Kidney glomerular epithelial cell (primary cell): ENCODE data around the gene AKT1S1.
"Not testable (repeated sequence)": the region's sequence is repeated elsewhere in the genome, so short reads cannot be mapped to it uniquely, and the experiment has no call there.

ENCODE experiments used
- DNase-seq: peaks from one replicate; lab custom pipeline; 2025; lab: John Stamatoyannopoulos, UW

The AKT1S1 gene

DNA sequence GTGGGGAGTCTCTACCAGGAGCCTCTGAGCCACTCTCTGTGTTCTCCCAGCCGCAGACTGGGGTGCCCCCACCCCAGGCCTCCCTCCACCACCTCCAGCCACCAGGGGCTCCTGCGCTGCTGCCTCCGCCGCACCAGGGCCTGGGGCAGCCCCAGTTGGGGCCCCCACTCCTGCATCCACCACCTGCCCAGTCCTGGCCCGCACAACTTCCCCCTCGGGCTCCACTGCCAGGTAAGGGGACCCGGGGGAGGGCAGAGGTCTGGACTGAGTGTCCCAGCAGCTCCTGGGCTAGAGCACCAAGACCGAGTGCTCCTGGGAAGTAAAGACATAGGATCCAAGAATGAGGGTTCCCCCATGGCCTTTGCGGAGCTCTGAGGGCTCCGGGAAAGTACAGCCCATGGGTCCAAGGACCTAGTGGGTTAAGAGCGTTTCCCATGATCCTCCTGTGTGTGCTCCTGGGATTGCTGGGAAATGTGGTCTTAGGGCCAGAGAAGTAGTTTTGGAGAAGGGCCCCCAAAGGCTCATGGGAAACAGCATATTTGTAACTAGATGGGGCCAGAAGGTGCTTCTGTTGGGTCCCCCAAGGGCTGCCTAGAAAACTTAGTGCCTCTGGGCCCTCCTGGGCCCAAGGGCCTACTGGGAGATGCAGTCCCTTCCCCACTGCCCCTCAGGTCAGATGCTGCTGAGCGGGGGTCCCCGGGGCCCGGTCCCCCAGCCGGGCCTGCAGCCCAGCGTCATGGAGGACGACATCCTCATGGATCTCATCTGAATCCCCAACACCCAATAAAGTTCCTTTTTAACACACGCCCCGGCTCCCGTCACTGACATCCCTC lies 40.8 kb downstream of the AKT1S1 start:
- DNase-seq, result no peak

DNA sequence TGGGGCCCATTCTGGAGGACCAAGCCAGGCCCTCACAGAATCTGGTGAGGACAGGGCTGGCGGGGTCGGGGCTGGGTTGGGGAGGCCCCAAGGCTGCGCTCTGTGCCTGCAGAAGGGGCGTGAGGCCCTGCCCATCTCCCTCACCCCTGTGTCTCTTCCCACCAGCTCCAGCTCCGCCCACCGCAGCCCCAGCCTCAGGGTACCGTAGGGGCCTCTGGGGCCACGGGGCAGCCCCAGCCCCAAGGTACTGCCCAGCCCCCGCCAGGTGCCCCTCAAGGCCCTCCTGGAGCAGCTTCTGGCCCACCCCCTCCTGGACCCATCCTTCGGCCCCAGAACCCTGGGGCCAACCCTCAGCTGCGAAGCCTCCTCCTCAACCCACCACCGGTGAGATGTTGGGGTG lies 41.6 kb downstream of the AKT1S1 start:
- DNase-seq, result no peak

DNA sequence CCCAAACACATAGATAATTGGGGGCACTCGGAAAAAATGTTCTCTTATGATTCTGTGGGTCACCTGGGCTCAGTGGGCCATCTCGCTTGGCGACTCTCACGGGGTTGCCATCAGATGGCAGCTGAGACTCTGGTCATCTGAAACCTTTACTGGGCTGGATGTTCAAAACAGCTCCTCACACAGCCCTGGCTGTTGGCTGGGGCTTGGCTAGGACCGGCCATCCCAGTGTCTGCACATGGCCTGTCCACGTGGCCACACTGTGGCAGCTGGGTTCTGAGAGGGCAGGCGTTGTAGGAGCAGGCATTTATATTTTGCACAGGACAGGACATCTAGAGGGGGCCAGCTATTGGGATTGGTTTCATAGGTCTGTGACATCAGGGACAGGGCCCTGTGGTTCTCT lies 43.6 kb downstream of the AKT1S1 start:
- DNase-seq, result no peak

DNA sequence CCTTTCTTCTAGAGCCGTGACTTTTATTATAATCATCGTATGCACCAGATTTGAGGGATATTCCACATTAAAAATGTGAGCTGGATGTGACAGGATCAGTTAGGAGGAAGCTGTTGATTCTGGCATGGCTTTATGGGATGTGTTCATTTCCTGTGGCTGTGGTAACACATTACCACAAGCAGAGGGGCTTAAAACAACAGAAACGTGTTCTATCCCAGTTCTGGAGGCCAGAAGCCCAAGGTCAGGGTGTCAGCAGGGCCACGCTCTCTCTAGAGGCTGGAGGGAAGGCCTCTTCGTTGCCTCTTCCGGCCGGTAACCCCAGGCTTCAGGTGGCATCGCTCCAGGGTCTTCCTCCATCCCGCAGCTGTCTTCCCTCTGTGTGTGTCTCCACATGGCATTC lies 44.6 kb downstream of the AKT1S1 start:
- DNase-seq, result no peak

DNA sequence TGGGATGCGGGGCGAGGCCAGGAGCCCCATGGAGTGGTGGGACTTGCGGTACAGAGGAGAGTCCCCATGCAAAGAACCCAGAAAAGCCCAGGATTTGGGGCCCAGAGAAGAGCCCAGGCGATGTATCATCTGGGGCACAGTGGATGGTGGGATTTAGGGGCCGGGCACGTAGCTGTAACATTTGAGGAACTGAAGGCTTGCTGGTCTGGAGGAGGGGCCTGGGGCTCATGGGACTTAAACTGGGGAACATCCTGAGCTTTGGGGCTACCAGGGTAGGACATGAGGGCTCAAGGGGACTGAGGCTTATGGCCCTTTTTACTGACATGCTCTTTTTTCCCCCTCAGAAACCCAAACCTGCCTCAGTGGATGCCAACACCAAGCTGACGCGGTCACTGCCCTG lies 45.6 kb downstream of the AKT1S1 start:
- DNase-seq, result no peak

DNA sequence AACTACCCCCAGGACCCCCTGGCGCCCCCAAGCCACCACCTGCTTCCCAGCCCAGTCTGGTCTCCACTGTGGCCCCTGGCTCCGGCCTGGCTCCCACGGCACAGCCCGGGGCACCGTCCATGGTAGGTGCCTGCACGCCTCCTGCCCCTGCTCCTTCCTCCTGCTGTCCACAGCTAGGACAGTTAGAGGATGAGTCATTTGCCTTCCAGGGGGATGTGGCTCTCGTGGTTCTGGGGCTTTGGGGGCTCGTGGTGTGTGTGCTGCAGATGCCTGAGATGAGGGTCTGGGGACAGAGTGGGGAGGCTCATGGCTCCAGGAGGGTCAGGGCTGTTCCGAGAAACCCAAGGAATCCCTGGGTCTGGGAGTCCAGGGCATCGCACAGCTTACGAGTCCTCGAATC lies 46.4 kb downstream of the AKT1S1 start:
- no peak for DNase-seq

DNA sequence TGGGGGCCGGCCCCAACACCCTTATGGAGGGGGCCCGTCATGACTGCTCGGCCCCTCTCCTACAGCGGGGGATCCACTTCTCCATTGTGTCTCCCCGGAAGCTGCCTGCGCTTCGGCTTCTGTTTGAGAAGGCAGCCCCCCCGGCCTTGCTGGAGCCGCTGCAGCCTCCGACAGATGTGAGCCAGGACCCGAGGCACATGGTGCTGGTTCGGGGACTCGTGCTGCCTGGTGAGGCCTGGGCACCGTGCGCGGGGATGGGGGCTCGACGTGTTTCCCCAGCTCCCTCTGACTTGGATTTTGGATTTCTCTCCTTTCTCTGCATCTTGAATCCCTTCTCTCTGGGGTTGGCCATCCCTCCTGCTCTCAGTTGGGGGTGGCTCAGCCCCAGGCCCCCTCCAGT lies 47.4 kb downstream of the AKT1S1 start:
- DNase-seq, result no peak

DNA sequence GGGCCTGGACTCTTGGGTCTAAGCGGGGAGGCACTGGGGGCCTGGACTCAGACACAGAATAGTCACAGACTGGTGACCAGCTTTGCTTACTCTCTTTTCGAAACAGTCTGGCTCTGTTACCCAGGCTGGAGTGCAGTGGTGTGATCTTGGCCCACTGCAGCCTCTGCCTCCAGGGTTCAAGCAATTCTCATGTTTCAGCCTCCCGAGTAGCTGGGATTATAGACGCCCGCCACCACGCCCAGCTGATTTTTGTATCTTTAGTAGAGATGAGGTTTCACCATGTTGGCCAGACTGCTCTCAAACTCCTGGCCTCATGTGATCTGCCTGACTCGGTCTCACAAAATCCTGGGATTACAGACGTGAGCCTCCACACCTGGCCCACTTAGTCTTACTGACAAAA lies 48.0 kb downstream of the AKT1S1 start:
- DNase-seq, result no peak

DNA sequence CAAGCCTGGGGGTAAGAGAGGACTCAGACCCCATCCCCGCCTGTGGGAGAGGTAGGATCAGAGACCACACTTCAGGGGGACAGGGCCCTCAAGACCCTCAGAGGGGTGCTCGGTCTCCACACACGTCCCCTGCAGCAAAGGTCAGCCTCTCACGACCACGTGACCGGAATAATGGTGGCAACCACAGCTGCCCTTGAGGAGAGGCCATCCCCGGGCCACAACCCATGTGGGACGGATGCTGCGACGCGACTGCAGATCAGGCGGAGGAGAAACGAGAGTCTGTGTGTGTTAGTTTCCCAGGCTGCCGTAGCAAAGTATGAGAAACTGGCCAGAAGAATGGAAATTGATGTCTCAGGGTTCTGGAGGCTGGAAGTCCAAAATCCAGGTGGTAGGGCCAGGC lies 50.1 kb downstream of the AKT1S1 start:
- DNase-seq, result no peak

DNA sequence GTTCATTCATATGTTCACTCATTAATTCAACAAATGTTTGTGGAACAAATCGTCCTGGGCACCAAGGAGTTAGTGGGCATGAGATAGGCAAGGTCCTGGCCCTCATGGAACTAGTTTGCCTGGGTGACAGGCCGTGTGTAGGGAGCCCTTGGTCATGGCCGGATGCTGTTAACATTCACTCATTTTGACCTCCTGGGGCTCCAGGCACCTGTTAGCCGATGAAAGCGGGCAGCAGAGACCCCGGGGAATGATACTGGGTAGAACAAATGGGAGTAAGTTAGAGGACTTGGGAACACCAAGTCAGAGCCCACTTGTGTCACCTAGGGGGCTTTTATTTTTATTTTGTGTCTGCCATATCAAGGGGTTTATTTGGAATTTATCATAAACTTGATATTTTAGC lies 52.5 kb downstream of the AKT1S1 start:
- no peak for DNase-seq

DNA sequence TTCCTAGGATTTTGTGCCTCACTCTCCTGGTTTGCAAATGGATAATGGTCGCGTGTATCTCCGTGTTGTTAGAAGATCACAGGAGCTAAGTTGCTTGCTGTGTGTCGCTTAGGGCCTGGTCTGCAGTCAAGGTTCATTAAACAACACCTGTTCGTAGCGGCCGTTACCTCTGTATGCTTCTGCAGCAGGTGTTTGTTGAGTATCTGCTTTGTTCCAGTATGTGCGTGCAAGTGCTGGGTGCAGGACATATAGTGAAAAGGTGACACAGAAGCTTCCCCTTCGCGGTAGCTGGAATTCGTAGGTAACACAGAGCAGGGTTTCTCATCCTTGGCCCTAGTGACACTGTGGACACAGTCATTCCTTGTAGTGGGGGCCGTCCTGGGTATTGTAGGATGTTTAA lies 53.7 kb downstream of the AKT1S1 start:
- DNase-seq, result no peak

DNA sequence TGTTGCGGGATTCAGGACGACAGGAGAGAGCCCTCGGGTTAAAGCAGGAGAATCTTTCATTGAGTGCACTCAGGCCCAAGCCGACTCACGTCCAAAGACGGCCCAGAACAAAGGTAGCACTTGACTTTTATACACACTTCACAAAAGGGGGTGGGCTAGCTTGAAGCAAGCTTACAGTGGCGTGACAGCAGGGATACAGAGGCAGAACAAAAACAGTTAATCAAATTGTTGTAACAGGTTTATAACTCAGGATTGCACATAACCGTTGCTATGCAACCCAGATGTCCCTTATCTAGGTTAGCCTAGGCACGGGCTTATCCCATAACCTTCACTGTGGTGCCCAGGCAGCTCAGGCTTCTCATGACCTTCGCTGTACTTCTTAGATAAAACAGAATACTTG lies 57.0 kb downstream of the AKT1S1 start:
- DNase-seq, result no peak

DNA sequence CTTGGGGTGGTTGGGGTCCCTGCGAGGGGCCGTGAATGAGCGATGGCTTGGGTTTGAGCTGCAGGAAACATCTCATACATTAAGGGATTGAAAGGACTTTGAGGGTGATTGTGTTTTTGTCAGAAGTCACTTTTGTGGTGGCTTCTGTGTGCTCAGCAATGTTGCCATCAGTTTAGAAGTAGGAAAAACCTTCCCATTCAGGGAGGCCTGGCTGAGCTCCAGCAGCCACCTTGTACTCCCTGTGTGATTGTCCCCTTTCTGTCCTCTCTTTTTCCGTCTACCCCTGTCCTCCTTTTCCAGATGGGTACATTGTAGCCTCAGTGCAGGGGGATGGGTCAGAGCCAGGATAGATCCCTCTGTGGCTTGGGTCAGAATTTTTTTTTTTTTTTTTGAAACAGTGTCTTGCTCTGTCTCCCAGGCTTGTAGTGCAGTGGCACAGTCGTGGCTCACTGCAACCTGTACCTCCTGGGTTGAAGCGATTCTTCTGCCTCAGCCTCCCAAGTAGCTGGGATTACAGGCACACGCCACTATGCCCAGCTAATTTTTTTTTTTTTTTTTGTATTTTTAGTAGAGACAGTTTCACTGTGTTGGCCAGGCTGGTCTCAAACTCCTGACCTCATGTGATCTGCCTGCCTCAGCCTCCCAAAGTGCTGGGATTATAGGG lies 57.6 kb downstream of the AKT1S1 start:
- not testable (repeated sequence) for DNase-seq
